Tibial nerve (tissue), 4 donors: ENCODE measurements around the gene PINK1.

Experiments used
- EP300 ChIP-seq, 2 donors: sonication (generic); formaldehyde crosslinking; IDR thresholded peaks; one replicate each; pipeline ENCODE4 v1.6.1; 2017; ENCODE audit warnings: antibody characterized with exemption in 2 of 2, mild to moderate bottlenecking in 1 of 2
- POLR2A ChIP-seq, 2 donors: fragments of 450-650 bp; IDR thresholded peaks; one replicate each; pipeline ENCODE4 v1.6.1; 2017; ENCODE audit warnings: antibody characterized with exemption in 2 of 2, mild to moderate bottlenecking in 2 of 2, moderate library complexity in 2 of 2
- TF ChIP-seq, protein P1 (sequence below), 5 experiments: fragments of 200-600 bp in 3 of 5; fragments of 450-650 bp in 2 of 5; sonication (generic) in 3 of 5; IDR thresholded peaks; one replicate each; pipeline ENCODE4 v1.5.1; 2016 to 2019; ENCODE audit warnings: antibody characterized with exemption in 5 of 5, mild to moderate bottlenecking in 3 of 5, moderate library complexity in 2 of 5

DNA sequence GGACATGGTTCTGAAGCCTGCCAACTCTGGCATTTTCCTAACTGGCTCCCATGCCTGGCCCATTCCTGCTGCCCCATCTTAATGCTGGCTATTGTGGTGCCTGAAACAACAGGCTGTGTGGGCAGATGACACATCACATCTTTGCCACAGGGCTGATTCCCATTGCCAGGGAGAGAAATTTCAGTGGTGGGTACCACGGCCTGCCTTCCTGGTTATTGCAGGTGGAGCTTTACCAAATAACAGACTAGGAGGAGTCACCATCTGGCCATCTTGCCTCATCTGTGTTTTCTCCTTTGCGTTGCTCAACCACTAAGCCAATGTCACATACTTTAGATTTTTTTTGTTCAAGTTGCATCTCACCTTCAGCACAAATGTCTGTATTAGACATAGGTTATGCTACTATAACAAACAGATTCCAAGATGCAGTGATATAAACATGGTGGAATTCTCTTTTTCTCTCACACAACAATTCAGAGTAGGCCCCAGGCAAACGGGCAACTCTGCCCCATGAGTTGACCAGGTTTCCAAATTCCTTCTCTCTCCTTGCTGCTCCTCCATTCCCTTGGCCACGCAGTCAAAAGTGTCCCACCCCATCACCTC is 30.3 kb upstream of the PINK1 start:
- TF ChIP-seq, protein P1, sequence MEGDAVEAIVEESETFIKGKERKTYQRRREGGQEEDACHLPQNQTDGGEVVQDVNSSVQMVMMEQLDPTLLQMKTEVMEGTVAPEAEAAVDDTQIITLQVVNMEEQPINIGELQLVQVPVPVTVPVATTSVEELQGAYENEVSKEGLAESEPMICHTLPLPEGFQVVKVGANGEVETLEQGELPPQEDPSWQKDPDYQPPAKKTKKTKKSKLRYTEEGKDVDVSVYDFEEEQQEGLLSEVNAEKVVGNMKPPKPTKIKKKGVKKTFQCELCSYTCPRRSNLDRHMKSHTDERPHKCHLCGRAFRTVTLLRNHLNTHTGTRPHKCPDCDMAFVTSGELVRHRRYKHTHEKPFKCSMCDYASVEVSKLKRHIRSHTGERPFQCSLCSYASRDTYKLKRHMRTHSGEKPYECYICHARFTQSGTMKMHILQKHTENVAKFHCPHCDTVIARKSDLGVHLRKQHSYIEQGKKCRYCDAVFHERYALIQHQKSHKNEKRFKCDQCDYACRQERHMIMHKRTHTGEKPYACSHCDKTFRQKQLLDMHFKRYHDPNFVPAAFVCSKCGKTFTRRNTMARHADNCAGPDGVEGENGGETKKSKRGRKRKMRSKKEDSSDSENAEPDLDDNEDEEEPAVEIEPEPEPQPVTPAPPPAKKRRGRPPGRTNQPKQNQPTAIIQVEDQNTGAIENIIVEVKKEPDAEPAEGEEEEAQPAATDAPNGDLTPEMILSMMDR (IDR thresholded peaks at IDR 0.05), result no peak
- TF ChIP-seq POLR2A (IDR thresholded peaks at IDR 0.05), result no peak
- no peak for TF ChIP-seq EP300 (IDR thresholded peaks at IDR 0.05)
